ENCODE measurements around the gene ALG1.
"Not testable (repeated sequence)": the region's sequence is repeated elsewhere in the genome, so short reads cannot be mapped to it uniquely, and the experiment has no call there.

The ALG1 gene

GRCh38 chr16:5095145-5095830 is 23.6 kb downstream of the ALG1 start:
- not testable (repeated sequence) for H3K9me3 Mint-ChIP-seq, H3K27ac Mint-ChIP-seq
- peak overlapping the region; percentile 3 for H3K4me3 Mint-ChIP-seq

GRCh38 chr16:5096437-5097060 is 24.9 kb downstream of the ALG1 start:
- not testable (repeated sequence) for ATAC-seq; H3K36me3 Mint-ChIP-seq (ENCODE audit: low read depth); H3K9me3 Mint-ChIP-seq; H3K27me3 Mint-ChIP-seq; DNase-seq
- Mint-ChIP-seq H3K4me3 (peak overlapping the region; percentile 90), H3K4me1 (peaks cover 33% of the 10 kb centered on the region), H3K27ac (peak overlapping the region; percentile 90)

More at GRCh38 chr16:5095145-5095830, 23.6 kb downstream of the ALG1 start:
- H3K36me3 Mint-ChIP-seq (ENCODE audit: low read depth): peaks cover 11% of the 10 kb centered on the region
- H3K4me1 Mint-ChIP-seq: peaks cover 34% of the 10 kb centered on the region
- ATAC-seq, DNase-seq, H3K27me3 Mint-ChIP-seq: not testable (repeated sequence)

- Mint-ChIP-seq H3K27ac (peak overlapping the region; percentile 90), H3K4me1 (peaks cover 29% of the 10 kb centered on the region), H3K4me3 (peak overlapping the region; percentile 90)
- H3K9me3 Mint-ChIP-seq; H3K36me3 Mint-ChIP-seq (ENCODE audit: low read depth); ATAC-seq; H3K27me3 Mint-ChIP-seq: not testable (repeated sequence)
- peak; percentile 33 for DNase-seq
Observed at GRCh38 chr16:5097061-5097469, 25.4 kb downstream of the ALG1 start.

GRCh38 chr16:5097470-5098220 is 26.0 kb downstream of the ALG1 start, which contains the start of gene EEF2KMT:
Gene EEF2KMT (minus strand): TSS chr16:5097795. CDS start chr16:5097739, 56 bp downstream.
- not testable (repeated sequence) for H3K27me3 Mint-ChIP-seq; H3K9me3 Mint-ChIP-seq; H3K36me3 Mint-ChIP-seq (ENCODE audit: low read depth)
- H3K27ac Mint-ChIP-seq: peak within 1 kb of the TSS; percentile 90
- H3K4me1 Mint-ChIP-seq: peaks cover 26% of the 10 kb centered on the region
- ATAC-seq (peak; percentile 98), DNase-seq (peak; percentile 96)
- H3K4me3 Mint-ChIP-seq: peak within 1 kb of the TSS; percentile 90

DNA sequence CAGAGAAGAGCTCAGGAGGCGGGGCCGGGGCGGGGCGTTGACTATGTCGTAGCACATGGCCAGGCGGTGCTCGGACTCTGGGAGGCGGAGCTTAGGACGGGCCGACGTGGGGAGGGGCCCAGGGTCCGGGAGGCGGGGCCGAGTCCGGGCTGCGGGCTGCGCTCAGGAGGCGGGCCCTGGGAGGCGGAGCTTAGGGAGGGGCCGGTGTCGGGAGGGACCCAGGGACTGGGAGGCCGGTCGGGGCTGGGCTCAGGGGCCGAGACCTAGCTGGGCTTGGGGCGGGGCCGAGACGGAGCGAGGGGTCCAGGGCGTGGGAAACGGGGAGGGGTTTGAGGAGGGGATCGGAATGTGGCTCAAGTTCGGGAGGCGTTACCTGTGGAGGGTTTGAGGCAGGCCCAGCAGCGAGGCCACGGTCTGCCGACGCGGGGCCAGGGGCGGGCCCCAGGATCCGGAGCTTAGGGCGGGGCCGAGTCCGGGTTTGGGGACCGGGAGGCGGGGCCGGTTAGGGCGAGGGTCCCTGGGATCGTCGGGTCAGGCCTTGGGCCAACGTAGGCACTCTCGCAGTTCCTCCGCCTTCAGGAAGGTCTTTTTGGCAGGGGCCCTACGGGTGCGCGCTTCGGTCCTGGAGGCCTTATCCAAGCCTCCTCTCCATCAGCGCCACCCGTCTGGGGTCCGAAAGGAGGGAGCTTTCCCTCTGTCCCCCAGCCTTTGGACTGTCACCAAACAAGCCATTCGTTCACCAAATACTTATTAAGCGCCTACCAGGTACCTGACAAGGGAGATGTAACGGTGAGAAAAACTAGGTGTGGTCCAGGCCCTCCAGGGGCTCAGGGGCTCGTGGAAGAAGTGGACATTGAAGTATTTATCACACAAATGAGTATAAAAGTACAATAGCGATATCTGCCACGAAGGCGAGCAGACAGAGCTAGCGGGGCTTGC is 26.8 kb downstream of the ALG1 start:
- not testable (repeated sequence) for H3K9me3 Mint-ChIP-seq; H3K36me3 Mint-ChIP-seq (ENCODE audit: low read depth); ATAC-seq; H3K27me3 Mint-ChIP-seq
- peak overlapping the region; percentile 90 for H3K27ac Mint-ChIP-seq
- H3K4me1 Mint-ChIP-seq: peaks cover 26% of the 10 kb centered on the region
- peak; percentile 71 for DNase-seq
- H3K4me3 Mint-ChIP-seq: peak overlapping the region; percentile 90

- H3K27me3 Mint-ChIP-seq; H3K36me3 Mint-ChIP-seq (ENCODE audit: low read depth); H3K27ac Mint-ChIP-seq; ATAC-seq; H3K9me3 Mint-ChIP-seq; DNase-seq: not testable (repeated sequence)
- Mint-ChIP-seq H3K4me1 (peaks cover 26% of the 10 kb centered on the region), H3K4me3 (peak overlapping the region; percentile 75)
Observed at GRCh38 chr16:5099174-5099573, 27.5 kb downstream of the ALG1 start.

DNA sequence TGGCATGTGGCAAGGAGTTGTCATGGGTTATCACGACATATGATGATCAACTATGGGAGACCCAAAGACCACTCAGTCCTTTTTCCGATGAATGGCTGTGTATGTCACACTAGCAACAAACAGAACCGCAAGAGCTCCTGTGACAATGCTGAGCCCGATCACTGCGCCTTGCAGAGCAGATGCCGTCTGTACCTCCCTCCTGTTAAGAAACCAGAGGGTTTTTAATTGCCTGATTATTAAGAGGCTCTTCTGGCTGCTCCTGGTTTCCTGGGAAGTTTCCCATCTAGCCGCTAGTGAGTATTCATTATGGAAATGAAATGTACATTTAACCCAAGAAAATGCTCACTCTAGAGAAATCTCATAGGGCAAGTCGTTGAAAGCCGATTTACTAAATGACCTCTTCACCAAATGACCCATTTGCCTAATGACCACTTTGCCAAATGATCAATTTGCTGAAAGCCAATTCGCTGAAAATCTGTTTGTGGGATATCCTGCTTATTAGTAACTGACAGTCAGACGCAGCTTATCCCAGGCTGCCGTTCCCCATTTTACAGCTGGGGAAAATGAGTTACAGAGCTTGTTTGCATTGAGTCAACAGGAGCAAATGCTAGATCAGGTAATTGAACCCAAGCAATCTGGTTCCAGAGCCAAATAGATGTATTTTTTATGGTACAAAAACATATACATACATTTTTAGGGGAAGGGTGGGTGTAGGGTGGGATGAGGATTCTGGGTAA is 31.8 kb downstream of the ALG1 start:
- H3K9me3 Mint-ChIP-seq; ATAC-seq; H3K4me3 Mint-ChIP-seq; H3K36me3 Mint-ChIP-seq (ENCODE audit: low read depth); H3K27ac Mint-ChIP-seq; H3K4me1 Mint-ChIP-seq; H3K27me3 Mint-ChIP-seq; DNase-seq: not testable (repeated sequence)

GRCh38 chr16:5105039-5105438 is 33.4 kb downstream of the ALG1 start:
- H3K9me3 Mint-ChIP-seq; H3K27ac Mint-ChIP-seq; DNase-seq; ATAC-seq; H3K4me1 Mint-ChIP-seq; H3K27me3 Mint-ChIP-seq; H3K4me3 Mint-ChIP-seq; H3K36me3 Mint-ChIP-seq (ENCODE audit: low read depth): not testable (repeated sequence)

DNA sequence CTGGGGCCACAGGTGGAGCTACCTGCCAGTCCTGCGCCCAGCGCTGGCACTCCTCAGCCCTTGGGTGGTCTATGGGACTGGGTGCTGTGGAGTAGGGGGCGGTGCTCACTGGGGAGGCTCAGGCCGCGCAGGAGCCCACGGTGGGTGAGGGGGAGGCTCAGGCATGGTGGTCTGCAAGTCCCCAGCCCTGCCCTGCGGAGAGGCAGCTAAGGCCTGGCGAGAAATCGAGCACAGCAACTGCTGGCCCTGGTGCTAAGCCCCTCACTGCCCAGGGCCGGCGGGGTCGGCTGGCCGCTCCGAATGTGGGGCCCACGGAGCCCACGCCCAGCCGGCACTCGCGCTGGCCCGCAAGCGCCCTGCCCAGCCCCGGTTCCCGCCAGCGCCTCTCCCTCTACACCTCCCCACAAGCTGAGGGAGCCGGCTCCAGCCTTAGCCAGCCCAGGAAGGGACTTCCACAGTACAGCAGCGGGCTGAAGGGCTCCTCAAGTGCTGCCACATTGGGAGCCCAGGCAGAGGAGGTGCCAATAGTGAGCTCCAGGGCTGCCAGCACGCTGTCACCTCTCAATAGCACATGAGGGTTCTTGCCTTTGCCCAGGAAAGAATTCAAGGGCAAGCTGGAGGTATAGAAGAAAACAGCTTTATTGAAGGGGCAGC is 37.0 kb downstream of the ALG1 start:
- H3K27me3 Mint-ChIP-seq: peaks cover 9% of the 10 kb centered on the region
- no peaks in the 10 kb centered on the region for H3K4me1 Mint-ChIP-seq
- H3K27ac Mint-ChIP-seq: no peak overlapping the region
- no peaks in the 10 kb centered on the region for H3K9me3 Mint-ChIP-seq
- no peak overlapping the region for H3K4me3 Mint-ChIP-seq
- ATAC-seq (no peak), DNase-seq (no peak)
- H3K36me3 Mint-ChIP-seq (ENCODE audit: low read depth): no peaks in the 10 kb centered on the region

- not testable (repeated sequence) for H3K27ac Mint-ChIP-seq; H3K36me3 Mint-ChIP-seq (ENCODE audit: low read depth); H3K9me3 Mint-ChIP-seq; H3K27me3 Mint-ChIP-seq; DNase-seq; ATAC-seq; H3K4me1 Mint-ChIP-seq; H3K4me3 Mint-ChIP-seq
Observed at GRCh38 chr16:5110933-5111332, 39.3 kb downstream of the ALG1 start.

GRCh38 chr16:5116780-5117295 is 45.2 kb downstream of the ALG1 start:
- H3K4me3 Mint-ChIP-seq; H3K9me3 Mint-ChIP-seq; DNase-seq; H3K27ac Mint-ChIP-seq; H3K36me3 Mint-ChIP-seq (ENCODE audit: low read depth); ATAC-seq: not testable (repeated sequence)
- H3K27me3 Mint-ChIP-seq: peaks cover 25% of the 10 kb centered on the region
- peaks cover 16% of the 10 kb centered on the region for H3K4me1 Mint-ChIP-seq

- H3K4me3 Mint-ChIP-seq; H3K9me3 Mint-ChIP-seq; H3K27ac Mint-ChIP-seq; ATAC-seq; H3K36me3 Mint-ChIP-seq (ENCODE audit: low read depth): not testable (repeated sequence)
- Mint-ChIP-seq H3K27me3 (peaks cover 27% of the 10 kb centered on the region), H3K4me1 (peaks cover 16% of the 10 kb centered on the region)
- peak; percentile 45 for DNase-seq
Observed at GRCh38 chr16:5117300-5118087, 45.9 kb downstream of the ALG1 start.

Data from activated naive CD8-positive, alpha-beta T cell treated with anti-CD3 and anti-CD28 coated beads, Interleukin-2, amount 50 U/mL, for 24 hours (primary cell).